ENCODE data around the gene RAX2. TPM values are rescaled to one million over a fixed set of nuclear protein-coding genes. Genes with fewer than 3 reads are reported as not detected.
"Not testable (repeated sequence)": the region's sequence is repeated elsewhere in the genome, so short reads cannot be mapped to it uniquely, and the experiment has no call there.

The RAX2 gene
- total RNA-seq, 2 donors from 2014 or later, result not detected

DNA sequence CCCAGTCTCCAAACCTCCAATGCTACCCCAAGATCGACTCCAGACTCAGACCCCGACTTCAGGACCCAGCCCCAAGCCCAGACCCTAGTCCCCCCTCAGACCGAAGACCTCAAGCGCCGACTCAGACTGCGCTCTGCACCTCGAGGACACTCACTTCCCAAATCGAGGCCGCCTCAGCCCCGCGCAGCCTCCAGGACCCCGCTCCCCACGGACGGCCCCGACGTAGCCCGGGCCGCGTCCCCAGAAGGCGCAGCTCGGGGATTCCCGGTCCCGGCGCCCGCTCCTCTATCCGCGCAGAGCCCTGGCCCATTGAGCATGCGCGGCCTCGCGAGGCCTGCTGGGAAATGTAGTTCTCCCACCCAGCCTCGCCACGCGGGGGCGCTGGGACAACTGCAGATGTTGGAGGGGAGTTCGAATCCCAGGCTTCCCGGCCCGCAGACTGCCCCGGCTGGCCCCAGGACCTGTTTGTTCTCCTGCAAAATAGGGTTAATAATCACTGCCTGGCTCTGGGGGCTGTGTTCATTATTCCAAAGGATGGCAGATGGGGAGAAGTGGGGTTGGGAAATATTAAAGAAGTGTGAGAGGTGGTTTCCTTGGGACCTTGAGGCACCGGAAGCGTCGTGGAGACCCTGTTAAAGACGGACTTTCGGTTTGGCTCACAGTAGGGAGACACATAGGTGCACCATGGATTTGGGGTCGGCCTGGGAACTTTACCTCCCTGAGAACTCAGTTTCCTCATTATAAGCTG, 10.5 kb downstream of the RAX2 start, which contains the start of gene APBA3:
APBA3 (minus strand) TSS at position 311 of the 748 bp plus-strand sequence. CDS start 1,428 bp downstream, outside the sequence.
- TF ChIP-seq, protein P1, sequence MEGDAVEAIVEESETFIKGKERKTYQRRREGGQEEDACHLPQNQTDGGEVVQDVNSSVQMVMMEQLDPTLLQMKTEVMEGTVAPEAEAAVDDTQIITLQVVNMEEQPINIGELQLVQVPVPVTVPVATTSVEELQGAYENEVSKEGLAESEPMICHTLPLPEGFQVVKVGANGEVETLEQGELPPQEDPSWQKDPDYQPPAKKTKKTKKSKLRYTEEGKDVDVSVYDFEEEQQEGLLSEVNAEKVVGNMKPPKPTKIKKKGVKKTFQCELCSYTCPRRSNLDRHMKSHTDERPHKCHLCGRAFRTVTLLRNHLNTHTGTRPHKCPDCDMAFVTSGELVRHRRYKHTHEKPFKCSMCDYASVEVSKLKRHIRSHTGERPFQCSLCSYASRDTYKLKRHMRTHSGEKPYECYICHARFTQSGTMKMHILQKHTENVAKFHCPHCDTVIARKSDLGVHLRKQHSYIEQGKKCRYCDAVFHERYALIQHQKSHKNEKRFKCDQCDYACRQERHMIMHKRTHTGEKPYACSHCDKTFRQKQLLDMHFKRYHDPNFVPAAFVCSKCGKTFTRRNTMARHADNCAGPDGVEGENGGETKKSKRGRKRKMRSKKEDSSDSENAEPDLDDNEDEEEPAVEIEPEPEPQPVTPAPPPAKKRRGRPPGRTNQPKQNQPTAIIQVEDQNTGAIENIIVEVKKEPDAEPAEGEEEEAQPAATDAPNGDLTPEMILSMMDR (IDR thresholded peaks at IDR 0.05), result peak; percentile 70
- H3K27me3 ChIP-seq (replicated peaks; ENCODE audit: insufficient read depth), result no peaks in the 10 kb centered on the region
- H3K4me3 ChIP-seq, result peak within 1 kb of the TSS; percentile 92
- H3K4me1 ChIP-seq (ENCODE audit: control insufficient read depth in 1 of 2, low read depth in 2 of 2), result peaks cover 16 to 38% of the 10 kb centered on the region in 2 donors
- peak; percentile 74 for DNase-seq (ENCODE audit: low spot score)
- H3K36me3 ChIP-seq, result peaks cover 18% of the 10 kb centered on the region
- no peak for ATAC-seq (ENCODE audit: insufficient number of reproducible peaks, low FRiP score, low read depth)
- no peaks in the 10 kb centered on the region for H3K9me3 ChIP-seq
- H3K27ac ChIP-seq, result peak within 1 kb of the TSS; percentile 97 to 100

DNA sequence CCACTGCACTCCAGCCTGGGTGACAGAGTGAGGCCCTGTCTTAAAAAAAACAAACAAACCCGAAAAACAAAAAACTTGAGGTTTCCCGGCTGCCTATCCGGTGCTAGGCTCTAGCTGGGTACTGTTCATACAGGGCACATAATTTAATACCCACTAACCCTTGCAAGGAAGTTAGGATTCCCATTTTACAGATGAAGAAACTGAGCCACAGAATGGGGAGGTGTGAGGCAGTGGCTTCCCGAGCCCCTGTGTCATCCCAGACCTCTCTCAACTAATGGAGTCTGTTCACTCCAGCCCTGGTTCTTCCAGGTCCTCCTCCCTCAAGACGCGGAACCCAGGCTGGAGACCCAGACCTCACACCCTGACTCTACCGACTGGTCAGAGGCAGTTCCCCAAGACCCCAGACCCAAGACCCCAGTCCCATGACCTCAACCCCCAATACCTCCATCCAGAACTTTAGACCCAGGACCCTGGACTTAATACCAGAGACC, 11.1 kb downstream of the RAX2 start:
- no peak for DNase-seq (ENCODE audit: low spot score)
- TF ChIP-seq, protein P1 (IDR thresholded peaks at IDR 0.05), result no peak
- H3K4me3 ChIP-seq, result peak overlapping the region; percentile 92
- H3K9me3 ChIP-seq, result no peaks in the 10 kb centered on the region
- no peak for ATAC-seq (ENCODE audit: insufficient number of reproducible peaks, low FRiP score, low read depth)
- no peaks in the 10 kb centered on the region for H3K27me3 ChIP-seq (replicated peaks; ENCODE audit: insufficient read depth)
- peaks cover 17% of the 10 kb centered on the region for H3K36me3 ChIP-seq
- H3K27ac ChIP-seq, result peak overlapping the region; percentile 43 to 62
- peaks cover 16 to 38% of the 10 kb centered on the region in 2 donors for H3K4me1 ChIP-seq (ENCODE audit: control insufficient read depth in 1 of 2, low read depth in 2 of 2)

DNA sequence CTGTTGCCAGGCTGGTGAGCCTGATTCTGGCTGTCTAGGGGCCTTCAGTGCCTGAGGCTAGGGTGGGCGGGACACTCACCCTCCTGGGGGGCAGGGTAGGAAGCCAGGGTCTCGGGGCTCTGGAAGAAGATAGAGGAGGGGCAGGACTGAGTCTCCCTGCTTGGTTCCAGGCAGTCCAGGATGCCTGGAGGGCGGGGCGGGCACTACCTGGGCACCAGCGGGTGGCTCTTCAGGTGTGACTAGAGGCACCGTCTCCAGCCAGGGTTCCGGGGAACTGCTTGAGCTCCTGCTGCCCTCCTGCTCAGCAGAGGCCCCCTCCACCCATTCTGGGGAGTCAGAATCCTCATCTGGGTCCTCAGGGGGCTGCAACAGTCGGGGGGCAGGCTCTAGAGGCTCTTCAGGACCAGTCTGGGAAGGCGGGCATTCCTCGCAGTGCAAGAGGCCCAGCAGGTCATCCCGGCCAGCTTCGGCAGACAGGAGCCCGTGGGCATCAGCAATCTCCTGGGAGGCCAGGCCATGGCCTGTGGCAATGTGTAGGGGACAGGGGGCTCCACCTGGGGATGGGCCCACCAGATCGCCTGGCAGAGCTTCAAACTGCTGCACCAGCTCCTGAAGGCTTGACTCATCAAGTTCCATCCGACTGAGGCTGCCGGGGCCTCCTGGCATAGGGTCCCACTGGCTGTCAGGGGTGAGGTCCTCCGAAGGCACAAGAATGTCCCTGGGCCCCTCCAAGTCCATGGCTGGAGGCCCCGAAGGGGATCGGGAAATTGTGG, 12.4 kb downstream of the RAX2 start:
- TF ChIP-seq, protein P1 (IDR thresholded peaks at IDR 0.05), result no peak

DNA sequence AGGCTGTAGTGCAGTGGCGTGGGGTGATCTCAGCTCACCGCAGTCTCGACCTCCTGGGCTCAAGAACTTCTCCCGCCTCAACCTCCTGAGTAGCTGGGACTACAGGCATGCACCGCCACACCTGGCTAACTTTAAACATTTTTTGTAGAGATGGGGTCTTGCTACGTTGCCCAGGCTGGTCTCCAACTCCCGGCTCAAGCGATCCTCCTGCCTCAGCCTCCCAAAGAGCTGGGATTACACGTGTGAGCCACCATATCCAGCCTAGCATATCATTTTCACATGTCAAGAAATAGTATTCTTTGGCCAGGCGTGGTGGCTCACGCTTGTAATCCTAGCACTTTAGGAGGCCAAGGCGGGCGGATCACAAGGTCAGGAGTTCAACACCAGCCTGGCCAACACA, 13.7 kb downstream of the RAX2 start:
- peaks cover 12% of the 10 kb centered on the region for H3K36me3 ChIP-seq
- H3K27me3 ChIP-seq (replicated peaks; ENCODE audit: insufficient read depth); H3K27ac ChIP-seq: not testable (repeated sequence)

More for the DNA sequence above, 12.4 kb downstream of the RAX2 start:
- Histone ChIP-seq H3K36me3 (peaks cover 7% of the 10 kb centered on the region), H3K27me3 (replicated peaks; ENCODE audit: insufficient read depth) (no peaks in the 10 kb centered on the region), H3K27ac (no peak overlapping the region), H3K4me3 (no peak overlapping the region), H3K9me3 (no peaks in the 10 kb centered on the region), H3K4me1 (ENCODE audit: control insufficient read depth in 1 of 2, low read depth in 2 of 2) (peaks cover 16 to 38% of the 10 kb centered on the region in 2 donors)
- DNase-seq (ENCODE audit: low spot score) (no peak), ATAC-seq (ENCODE audit: insufficient number of reproducible peaks, low FRiP score, low read depth) (no peak)

DNA sequence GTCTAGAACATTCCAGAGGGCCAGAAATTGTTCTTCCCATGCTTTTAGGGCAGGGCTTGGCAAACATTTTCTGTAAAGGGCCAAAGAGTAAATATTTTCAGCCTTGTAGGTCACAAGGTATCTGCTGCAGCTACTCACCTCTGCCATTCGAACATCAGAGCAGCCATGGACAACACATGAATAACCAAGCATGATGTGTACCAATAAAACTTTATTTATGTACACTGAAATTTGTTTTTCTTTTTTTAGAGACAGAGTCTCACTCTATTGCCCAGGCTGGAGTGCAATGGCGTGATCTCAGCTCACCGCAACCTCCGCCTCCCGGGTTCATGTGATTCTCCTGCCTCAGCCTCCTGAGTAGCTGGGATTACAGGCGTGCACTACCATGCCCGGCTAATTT, 14.3 kb downstream of the RAX2 start:
- not testable (repeated sequence) for ATAC-seq (ENCODE audit: insufficient number of reproducible peaks, low FRiP score, low read depth); DNase-seq (ENCODE audit: low spot score); H3K27ac ChIP-seq; H3K27me3 ChIP-seq (replicated peaks; ENCODE audit: insufficient read depth); H3K4me3 ChIP-seq; H3K9me3 ChIP-seq
- Histone ChIP-seq H3K4me1 (ENCODE audit: control insufficient read depth in 1 of 2, low read depth in 2 of 2) (peaks cover 16 to 31% of the 10 kb centered on the region in 2 donors), H3K36me3 (peaks cover 13% of the 10 kb centered on the region)

More for the DNA sequence above, 13.7 kb downstream of the RAX2 start:
- H3K9me3 ChIP-seq; ATAC-seq (ENCODE audit: insufficient number of reproducible peaks, low FRiP score, low read depth); DNase-seq (ENCODE audit: low spot score); H3K4me3 ChIP-seq: not testable (repeated sequence)
- H3K4me1 ChIP-seq (ENCODE audit: control insufficient read depth in 1 of 2, low read depth in 2 of 2), result peaks cover 16 to 34% of the 10 kb centered on the region in 2 donors
